HG03159 (cell line): ENCODE results near the gene MYEF2.
A peak's percentile ranks its signal among the peaks of the same experiment; 100 is the strongest.

Experiments used
- ATAC-seq: cut with Tn5 transposase; IDR thresholded peaks from one replicate; pipeline ENCODE4 v1.9.1; 2021; ENCODE audit warnings: mild to moderate bottlenecking, moderate library complexity; ENCODE audit not compliant: unreplicated experiment

The MYEF2 gene, protein sequence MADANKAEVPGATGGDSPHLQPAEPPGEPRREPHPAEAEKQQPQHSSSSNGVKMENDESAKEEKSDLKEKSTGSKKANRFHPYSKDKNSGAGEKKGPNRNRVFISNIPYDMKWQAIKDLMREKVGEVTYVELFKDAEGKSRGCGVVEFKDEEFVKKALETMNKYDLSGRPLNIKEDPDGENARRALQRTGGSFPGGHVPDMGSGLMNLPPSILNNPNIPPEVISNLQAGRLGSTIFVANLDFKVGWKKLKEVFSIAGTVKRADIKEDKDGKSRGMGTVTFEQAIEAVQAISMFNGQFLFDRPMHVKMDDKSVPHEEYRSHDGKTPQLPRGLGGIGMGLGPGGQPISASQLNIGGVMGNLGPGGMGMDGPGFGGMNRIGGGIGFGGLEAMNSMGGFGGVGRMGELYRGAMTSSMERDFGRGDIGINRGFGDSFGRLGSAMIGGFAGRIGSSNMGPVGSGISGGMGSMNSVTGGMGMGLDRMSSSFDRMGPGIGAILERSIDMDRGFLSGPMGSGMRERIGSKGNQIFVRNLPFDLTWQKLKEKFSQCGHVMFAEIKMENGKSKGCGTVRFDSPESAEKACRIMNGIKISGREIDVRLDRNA

GRCh38 chr15:48177766-48178647 is at the start of gene MYEF2:
MYEF2 (minus strand) TSS chr15:48178295; CDS start chr15:48178237, 58 bp downstream.
- ATAC-seq = peak; percentile 77

- no peak for ATAC-seq
Measured at GRCh38 chr15:48225771-48226170, 47.7 kb upstream of the MYEF2 start.

- ATAC-seq = no peak
Measured at GRCh38 chr15:48222627-48223026, 44.5 kb upstream of the MYEF2 start.

- no peak for ATAC-seq
Measured at GRCh38 chr15:48221885-48222284, 43.8 kb upstream of the MYEF2 start.

DNA sequence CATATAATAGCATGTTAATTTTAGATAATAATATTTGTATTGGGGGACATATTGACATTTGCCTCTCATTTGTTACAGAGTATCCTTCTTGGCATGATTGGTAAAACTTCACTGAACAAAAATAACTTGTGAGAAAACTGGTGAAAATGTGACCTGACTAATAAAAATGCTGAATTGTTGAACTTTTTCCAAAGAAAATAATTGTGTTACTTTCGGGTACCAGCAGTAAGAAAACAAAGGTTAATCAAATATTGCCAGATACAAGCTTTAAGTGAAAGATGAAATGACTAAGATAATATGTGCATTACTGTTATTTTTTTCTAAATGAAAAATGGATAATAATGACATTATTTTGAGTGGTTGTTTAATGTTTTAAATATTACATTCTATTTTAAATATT is 43.2 kb upstream of the MYEF2 start:
- no peak for ATAC-seq

DNA sequence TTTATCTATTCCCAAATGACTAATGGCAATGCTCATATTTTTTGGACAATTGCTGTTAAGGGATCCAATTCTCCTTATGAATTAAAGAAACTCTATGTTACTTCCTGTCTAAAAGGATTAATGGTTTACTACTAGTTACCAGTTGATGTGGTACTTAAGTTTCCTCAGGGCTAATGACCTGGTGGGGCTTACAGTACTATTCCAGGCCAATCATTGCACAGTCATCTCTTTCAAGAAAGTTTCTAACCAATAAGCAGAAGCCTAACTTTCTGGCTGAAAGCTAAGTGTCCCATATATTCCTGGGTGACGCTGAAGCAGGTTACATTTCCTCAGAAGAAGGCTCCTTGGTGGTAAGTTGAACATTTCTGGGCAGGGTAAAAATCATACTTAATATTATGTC is 27.9 kb upstream of the MYEF2 start, which contains the start of gene SLC12A1:
SLC12A1 (plus strand) TSS at position 322 of the 400 bp plus-strand sequence. CDS start 1,418 bp downstream, outside the sequence.
- ATAC-seq = no peak

- ATAC-seq = no peak
Measured at GRCh38 chr15:48202068-48202467, 24.0 kb upstream of the MYEF2 start.

DNA sequence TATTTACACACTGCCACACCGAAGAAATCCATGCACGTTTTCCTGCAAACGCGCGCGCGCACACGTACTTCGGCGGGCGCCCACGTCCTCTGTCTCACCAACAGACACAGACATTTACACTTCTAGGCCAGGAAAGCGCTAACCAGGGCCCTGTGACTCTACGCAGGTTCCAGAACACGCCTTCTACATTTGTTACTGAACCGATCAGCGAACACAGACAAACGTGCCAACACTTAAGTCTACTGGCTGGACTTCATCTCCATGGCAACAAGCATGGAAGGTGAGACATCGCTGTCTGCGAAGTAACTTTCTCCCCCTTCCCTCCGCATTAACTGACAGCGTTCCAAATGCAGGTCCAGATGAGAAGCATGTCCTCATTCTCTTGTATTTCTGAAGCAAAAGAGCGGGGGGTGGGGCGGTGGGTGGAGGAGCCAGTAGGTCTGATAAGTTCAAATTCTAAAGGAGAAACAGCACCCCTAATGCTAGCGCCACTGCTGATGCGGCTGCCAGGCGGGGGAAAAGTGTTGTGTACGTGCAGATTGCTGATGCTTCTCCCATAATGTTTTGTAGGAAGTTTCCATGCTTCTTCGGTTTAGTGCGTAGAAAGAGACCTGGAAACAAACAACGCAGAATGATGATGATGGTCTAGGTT is 13.6 kb upstream of the MYEF2 start, which contains the start of gene CTXN2:
CTXN2 (plus strand) TSS at position 92 of the 652 bp plus-strand sequence. CDS start 9,636 bp downstream, outside the sequence.
- no peak for ATAC-seq

DNA sequence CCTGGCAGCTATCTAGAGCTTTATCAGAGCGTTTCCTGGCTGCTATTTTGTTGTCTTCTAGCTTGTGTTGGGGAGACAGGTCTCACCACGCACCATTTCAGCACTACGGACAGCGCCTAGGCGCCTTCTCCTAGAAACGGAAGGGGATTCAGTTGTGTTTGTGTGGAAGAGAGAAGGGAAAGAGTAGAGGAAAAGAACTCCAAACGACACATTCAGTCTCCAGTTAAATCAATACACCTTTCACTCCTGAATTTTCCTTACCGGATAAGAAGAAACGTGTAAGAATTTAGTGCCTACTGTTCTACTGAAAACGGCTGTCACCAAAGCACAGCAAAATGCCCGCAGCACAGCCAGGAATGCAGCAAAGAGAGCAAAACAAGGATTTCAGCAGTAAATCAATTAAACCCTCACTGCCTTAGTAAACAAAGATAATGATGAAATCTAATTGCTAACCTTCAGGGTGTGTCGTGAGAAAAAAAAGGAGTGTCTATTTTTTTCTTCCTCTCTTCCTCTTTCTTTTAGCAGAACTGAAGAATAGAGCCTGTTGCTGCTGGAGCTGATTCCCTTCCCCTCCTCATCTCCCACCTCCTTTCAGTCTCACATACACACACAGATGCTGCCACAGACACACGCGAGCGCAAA is 13.0 kb upstream of the MYEF2 start:
- ATAC-seq = no peak

- ATAC-seq = no peak
Measured at GRCh38 chr15:48186271-48186670, 8.2 kb upstream of the MYEF2 start.

- ATAC-seq = no peak
Measured at GRCh38 chr15:48185529-48185928, 7.4 kb upstream of the MYEF2 start.

DNA sequence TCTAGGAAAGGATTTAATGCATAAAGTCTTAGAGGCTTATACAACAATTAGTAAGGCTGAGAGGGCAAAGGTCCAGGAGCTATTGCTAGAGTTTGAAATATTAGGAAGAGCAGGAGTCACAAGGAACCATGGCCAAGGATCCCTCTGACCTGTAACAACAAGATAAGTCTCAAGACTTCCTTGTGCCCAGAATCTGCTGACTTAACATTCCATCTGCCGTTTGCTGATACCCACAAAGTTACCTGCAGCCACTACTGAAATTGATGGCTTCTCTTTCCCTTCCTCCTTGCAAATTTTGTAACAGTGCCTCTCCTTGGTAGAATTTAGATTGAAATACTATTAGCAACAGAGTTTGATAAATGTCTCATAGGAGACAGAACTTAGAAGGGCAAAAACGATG is 4.7 kb upstream of the MYEF2 start:
- no peak for ATAC-seq

GRCh38 chr15:48178648-48178931 is 495 bp upstream of the MYEF2 start:
- ATAC-seq = no peak

DNA sequence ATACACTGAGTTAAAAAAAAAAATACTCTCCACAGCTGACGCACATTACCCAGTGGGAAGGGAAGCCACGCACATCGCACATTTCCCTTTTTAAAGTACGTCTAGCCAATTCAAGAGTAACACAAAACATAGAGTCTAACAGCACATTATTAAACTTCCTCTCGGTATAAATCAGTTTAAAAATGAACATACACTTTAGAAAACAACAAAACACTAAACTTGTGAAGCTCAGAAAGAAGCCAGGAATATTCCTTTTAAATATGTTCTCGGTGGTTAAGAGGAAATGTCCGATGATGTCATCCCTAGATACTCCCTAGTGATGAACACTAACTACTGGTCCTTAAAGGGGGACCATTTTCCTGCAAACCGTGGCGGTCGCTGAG is 721 bp downstream of the MYEF2 start:
- peak; percentile 69 for ATAC-seq

DNA sequence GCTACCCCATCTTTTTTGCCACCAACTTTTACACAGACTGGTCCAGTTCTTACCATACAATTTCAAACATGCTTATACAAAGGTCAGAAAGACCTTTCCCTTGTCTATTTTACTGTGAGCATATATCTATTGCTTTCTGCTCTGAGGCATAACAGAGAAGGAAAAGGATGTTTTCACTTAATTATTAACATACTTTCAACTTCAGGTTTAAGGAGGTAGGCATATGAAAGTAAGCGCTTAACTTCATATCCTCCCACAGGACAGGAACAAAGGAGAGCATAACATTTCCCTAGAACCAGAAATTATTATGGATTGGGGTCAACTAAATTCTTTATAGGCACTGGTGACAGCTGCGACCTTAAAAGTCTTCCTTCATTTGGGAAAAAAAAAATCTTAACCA is 1.1 kb downstream of the MYEF2 start:
- no peak for ATAC-seq

DNA sequence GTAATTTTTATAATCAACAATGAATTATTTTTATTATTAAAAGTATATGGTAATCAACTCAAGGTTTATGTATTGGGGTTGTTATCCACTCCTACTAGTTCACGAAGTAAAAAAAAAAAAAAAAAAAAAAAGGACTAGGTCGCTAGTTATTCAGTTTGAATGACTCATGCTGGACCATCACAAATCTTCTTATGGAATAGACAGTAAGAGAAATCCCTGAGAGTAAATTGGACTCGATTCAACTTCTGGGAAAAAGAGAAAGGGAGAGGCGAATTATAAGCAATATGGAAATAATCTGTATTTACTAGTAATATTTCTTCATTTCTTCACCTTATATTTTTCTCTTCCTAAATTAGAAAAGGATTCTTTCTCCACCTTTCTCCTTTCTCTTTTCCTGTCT is 2.0 kb downstream of the MYEF2 start:
- no peak for ATAC-seq

GRCh38 chr15:48175126-48175525 is 3.0 kb downstream of the MYEF2 start:
- no peak for ATAC-seq

DNA sequence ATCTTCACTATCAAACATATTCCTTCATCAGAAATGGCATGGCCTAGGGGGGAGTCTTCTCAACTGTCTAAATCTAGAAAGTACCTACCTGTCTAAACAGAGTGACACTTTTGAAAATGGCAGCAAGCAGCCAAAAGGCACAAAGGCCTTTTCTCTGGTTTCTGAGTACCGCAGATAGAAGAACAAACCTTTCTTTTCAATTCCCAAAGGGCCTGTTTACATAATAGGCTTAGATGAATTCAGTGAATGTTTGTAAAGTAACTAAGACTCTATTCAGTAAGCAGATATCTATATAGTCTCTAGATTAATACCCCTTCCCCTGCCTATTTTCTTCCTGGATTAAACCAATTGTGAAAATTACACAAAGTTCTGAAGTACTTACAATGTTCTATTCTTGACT is 7.1 kb downstream of the MYEF2 start:
- ATAC-seq = no peak

DNA sequence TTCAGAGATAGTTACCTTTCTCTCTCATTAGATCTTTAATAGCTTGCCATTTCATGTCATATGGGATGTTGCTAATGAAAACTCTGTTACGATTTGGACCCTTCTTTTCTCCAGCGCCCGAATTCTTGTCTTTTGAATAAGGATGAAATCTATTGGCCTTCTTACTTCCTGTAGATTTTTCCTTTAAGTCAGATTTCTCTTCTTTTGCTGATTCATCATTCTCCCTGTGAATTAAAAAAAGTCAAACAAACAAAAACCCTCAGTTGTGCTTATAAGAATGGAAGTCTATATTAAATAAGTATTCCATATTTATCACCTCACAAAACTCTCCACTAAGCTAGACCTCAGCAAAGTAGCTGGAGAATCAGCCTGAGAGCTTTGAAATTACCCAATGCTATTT is 9.5 kb downstream of the MYEF2 start:
- ATAC-seq = no peak

DNA sequence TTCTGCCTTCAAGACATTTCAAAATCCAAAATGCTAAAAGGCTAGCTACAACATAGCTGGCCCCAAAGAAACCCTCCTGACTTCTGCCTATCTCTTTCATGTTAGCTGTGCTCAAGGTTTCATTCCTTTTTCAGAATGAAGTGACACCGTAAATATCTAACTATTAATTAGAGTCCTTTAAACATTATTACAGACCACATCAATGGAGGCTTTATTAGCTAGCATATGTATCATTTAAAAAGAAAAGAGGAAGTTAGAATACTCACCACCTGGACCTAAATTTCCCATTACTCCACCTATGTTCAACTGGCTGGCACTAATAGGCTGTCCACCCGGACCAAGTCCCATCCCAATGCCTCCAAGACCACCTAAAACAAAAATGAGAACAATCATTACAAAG is 24.6 kb downstream of the MYEF2 start:
- ATAC-seq = no peak

DNA sequence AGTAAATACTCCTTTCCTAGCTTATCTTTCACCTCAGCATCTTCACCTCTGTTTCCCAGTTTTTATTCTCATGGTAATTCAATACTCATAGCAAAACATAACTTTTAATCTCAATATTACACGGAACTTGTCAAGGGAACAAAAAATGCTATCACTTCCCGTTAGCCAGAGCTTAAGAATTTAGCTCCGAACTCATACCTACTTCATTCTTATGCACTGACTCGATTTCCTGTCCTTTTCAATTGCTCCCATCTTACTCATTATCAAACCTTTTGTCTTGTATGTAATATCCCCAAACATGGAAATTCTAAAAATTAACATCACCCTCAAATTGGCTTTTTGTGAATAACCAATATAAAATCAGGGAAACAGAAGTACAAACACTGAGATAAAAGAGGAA is 28.2 kb downstream of the MYEF2 start:
- ATAC-seq = no peak
